Astrocyte (in vitro differentiated cells and primary cell): ENCODE measurements around the gene APBB2. TPM values are rescaled to one million over a fixed set of nuclear protein-coding genes. Genes with fewer than 3 reads are reported as not detected.

Experiments
- DNase-seq: peaks from one replicate; pipeline ENCODE4 v3.0.0-alpha.2; 2010; ENCODE audit warnings: low read depth
- FAIRE-seq: peaks from 2 replicates; lab custom pipeline; 2011; peaks lifted over from hg19 to GRCh38; lab: Jason Lieb, UNC
- H2AFZ ChIP-seq: 2 replicates; pipeline ENCODE4 v1.6.0; 2012; ENCODE audit warnings: low read depth, low read length, inconsistent platforms
- H3K27ac ChIP-seq: 2 replicates; pipeline ENCODE4 v1.5.1; 2011; ENCODE audit warnings: low read depth, low read length, inconsistent platforms
- H3K27me3 ChIP-seq: 2 replicates; pipeline ENCODE4 v1.6.0; 2011; ENCODE audit warnings: low read length, inconsistent platforms; ENCODE audit not compliant: insufficient read depth
- H3K36me3 ChIP-seq: 2 replicates; pipeline ENCODE4 v1.5.1; 2011; ENCODE audit warnings: low read length, inconsistent platforms; ENCODE audit not compliant: insufficient read depth
- H3K4me1 ChIP-seq: 2 replicates; pipeline ENCODE4 v1.5.1; 2011; ENCODE audit warnings: low read length, inconsistent platforms; ENCODE audit not compliant: insufficient read depth
- H3K4me2 ChIP-seq: 2 replicates; pipeline ENCODE4 v1.6.0; 2012; ENCODE audit warnings: low read length, inconsistent platforms
- H3K4me3 ChIP-seq: 2 replicates; pipeline ENCODE4 v1.5.1; 2011; ENCODE audit warnings: low read depth, mild to moderate bottlenecking, low read length, inconsistent platforms; ENCODE audit not compliant: insufficient read depth
- H3K79me2 ChIP-seq: 2 replicates; pipeline ENCODE4 v1.6.0; 2012; ENCODE audit warnings: mild to moderate bottlenecking, low read length, inconsistent platforms; ENCODE audit not compliant: insufficient read depth
- H3K9ac ChIP-seq: 2 replicates; pipeline ENCODE4 v1.6.0; 2012; ENCODE audit warnings: mild to moderate bottlenecking, low read length, inconsistent platforms
- H3K9me3 ChIP-seq: 2 replicates; pipeline ENCODE4 v1.5.1; 2012; ENCODE audit warnings: low read depth, mild to moderate bottlenecking, low read length, inconsistent platforms; ENCODE audit not compliant: insufficient read depth
- H4K20me1 ChIP-seq: 2 replicates; pipeline ENCODE4 v1.6.0; 2012; ENCODE audit warnings: low read length, inconsistent platforms; ENCODE audit not compliant: insufficient read depth
- H3K27ac Mint-ChIP-seq: one replicate; pipeline ENCODE4 v1.8.0; 2021; ENCODE audit warnings: mild to moderate bottlenecking, mixed read lengths; ENCODE audit not compliant: unreplicated experiment
- H3K27me3 Mint-ChIP-seq: one replicate; pipeline ENCODE4 v1.8.0; 2021; ENCODE audit warnings: low read depth, mixed read lengths; ENCODE audit not compliant: unreplicated experiment
- H3K36me3 Mint-ChIP-seq: one replicate; pipeline ENCODE4 v1.8.0; 2021; ENCODE audit warnings: low read depth, mixed read lengths; ENCODE audit not compliant: unreplicated experiment
- H3K4me1 Mint-ChIP-seq: one replicate; pipeline ENCODE4 v1.8.0; 2021; ENCODE audit warnings: low read depth, mixed read lengths; ENCODE audit not compliant: unreplicated experiment
- H3K4me3 Mint-ChIP-seq: one replicate; pipeline ENCODE4 v1.8.0; 2021; ENCODE audit warnings: mild to moderate bottlenecking, moderate library complexity, mixed read lengths; ENCODE audit not compliant: unreplicated experiment
- H3K9me3 Mint-ChIP-seq: one replicate; pipeline ENCODE4 v1.8.0; 2021; ENCODE audit warnings: mild to moderate bottlenecking, mixed read lengths; ENCODE audit not compliant: unreplicated experiment
- EZH2 ChIP-seq: IDR thresholded peaks from 2 replicates; pipeline ENCODE4 v1.6.1; 2012; ENCODE audit warnings: mild to moderate bottlenecking, low read length, inconsistent platforms; ENCODE audit not compliant: insufficient read depth
- total RNA-seq: library from RNA; stranded (reverse); gene quantifications from 2 replicates; pipeline ENCODE4 v1.2.1, GENCODE V29; 2021
- TF ChIP-seq, protein P1 (sequence below): IDR thresholded peaks from 2 replicates; pipeline ENCODE4 v1.5.1; 2011; ENCODE audit warnings: low read depth, mild to moderate bottlenecking, inconsistent platforms, low read length, moderate library complexity; ENCODE audit not compliant: insufficient read depth

APBB2 gene
- total RNA-seq, 1 donor from 2014 or later, result 173 TPM

DNA sequence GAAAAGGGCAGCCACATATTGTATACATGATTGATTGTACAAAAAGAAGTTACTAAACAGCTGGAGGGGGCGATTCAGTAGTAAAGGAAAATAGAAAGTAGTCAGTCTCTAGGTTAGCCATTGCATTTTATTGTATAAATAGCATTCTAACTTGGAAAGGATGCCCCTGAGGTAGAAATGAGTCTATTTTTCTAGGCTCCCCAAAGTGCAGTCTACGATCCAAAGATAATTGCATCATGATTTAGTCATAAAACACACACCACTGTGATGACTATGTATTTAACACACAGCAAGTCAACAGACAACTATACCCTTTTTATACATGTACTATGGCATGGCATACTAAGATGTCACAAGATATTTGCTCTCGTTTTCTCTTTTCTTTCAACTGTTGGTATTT lies 204.9 kb downstream of the APBB2 start:
- peaks cover 35% of the 10 kb centered on the region for H3K79me2 ChIP-seq
- H3K4me3 ChIP-seq, result no peak overlapping the region
- peak; percentile 69 for DNase-seq
- H3K4me3 Mint-ChIP-seq, result no peak overlapping the region
- peak overlapping the region; percentile 61 for H3K4me2 ChIP-seq
- peak; percentile 78 for FAIRE-seq
- peaks cover 4% of the 10 kb centered on the region for H4K20me1 ChIP-seq
- H3K27ac ChIP-seq, result peak overlapping the region; percentile 51
- H3K36me3 Mint-ChIP-seq, result peaks cover 29% of the 10 kb centered on the region
- H2AFZ ChIP-seq, result no peak overlapping the region
- peaks cover 8% of the 10 kb centered on the region for H3K4me1 ChIP-seq
- peak overlapping the region; percentile 7 for H3K9ac ChIP-seq
- peaks cover 40% of the 10 kb centered on the region for H3K4me1 Mint-ChIP-seq
- no peaks in the 10 kb centered on the region for H3K9me3 ChIP-seq
- no peaks in the 10 kb centered on the region for H3K27me3 ChIP-seq
- peaks cover 9% of the 10 kb centered on the region for H3K36me3 ChIP-seq
- H3K27ac Mint-ChIP-seq, result no peak overlapping the region
- H3K9me3 Mint-ChIP-seq, result no peaks in the 10 kb centered on the region
- no peak for TF ChIP-seq EZH2
- TF ChIP-seq, protein P1, sequence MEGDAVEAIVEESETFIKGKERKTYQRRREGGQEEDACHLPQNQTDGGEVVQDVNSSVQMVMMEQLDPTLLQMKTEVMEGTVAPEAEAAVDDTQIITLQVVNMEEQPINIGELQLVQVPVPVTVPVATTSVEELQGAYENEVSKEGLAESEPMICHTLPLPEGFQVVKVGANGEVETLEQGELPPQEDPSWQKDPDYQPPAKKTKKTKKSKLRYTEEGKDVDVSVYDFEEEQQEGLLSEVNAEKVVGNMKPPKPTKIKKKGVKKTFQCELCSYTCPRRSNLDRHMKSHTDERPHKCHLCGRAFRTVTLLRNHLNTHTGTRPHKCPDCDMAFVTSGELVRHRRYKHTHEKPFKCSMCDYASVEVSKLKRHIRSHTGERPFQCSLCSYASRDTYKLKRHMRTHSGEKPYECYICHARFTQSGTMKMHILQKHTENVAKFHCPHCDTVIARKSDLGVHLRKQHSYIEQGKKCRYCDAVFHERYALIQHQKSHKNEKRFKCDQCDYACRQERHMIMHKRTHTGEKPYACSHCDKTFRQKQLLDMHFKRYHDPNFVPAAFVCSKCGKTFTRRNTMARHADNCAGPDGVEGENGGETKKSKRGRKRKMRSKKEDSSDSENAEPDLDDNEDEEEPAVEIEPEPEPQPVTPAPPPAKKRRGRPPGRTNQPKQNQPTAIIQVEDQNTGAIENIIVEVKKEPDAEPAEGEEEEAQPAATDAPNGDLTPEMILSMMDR, result no peak
- no peaks in the 10 kb centered on the region for H3K27me3 Mint-ChIP-seq

DNA sequence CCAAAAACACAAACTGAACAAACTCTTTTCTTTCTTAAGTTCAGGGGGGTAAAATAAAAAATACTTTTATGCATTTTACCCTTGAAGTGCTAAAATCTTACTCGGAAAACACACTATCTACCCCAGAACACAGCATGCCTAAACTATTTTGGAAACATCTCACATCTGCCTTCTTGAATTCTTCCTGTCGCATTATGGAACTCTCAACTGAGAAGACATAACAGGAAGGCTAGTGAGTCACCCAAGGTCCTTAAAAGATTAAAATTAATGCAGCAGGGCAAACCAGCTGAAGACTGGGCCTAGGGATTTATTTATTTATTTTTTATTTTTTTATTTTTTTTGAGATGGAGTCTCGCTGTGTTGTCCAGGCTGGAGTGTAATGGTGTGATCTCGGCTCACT lies 208.2 kb downstream of the APBB2 start:
- Histone ChIP-seq H3K9me3 (no peaks in the 10 kb centered on the region), H3K4me2 (no peak overlapping the region), H3K79me2 (peaks cover 41% of the 10 kb centered on the region), H3K36me3 (no peaks in the 10 kb centered on the region), H3K4me1 (peaks cover 4% of the 10 kb centered on the region), H3K27ac (no peak overlapping the region), H4K20me1 (peaks cover 4% of the 10 kb centered on the region), H3K27me3 (no peaks in the 10 kb centered on the region), H2AFZ (no peak overlapping the region), H3K9ac (no peak overlapping the region), H3K4me3 (no peak overlapping the region)
- Mint-ChIP-seq H3K27ac (no peak overlapping the region), H3K36me3 (peaks cover 34% of the 10 kb centered on the region), H3K9me3 (no peaks in the 10 kb centered on the region), H3K27me3 (no peaks in the 10 kb centered on the region), H3K4me1 (peaks cover 21% of the 10 kb centered on the region), H3K4me3 (no peak overlapping the region)
- TF ChIP-seq, protein P1, result no peak
- TF ChIP-seq EZH2, result no peak
- DNase-seq, result peak; percentile 42
- FAIRE-seq, result no peak

DNA sequence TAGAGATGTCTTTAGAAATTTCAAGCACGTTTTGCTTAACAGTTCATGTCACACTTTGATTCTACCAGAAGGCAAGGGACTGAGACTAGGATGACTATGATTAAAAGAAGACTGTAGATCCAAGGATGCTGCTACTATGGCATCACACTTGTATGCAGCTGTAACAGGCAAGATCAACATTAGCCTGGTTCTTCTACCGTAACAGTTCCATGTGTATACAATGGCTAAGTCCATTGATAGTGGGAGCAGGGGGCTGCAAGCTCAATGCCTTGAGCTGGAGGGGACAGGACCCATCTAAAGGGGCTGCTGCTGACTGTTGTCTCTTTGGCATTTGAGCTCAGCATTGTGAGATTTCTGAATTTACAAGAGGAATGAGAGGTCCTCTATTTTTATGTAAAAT lies 212.0 kb downstream of the APBB2 start:
- H3K27me3 ChIP-seq, result no peaks in the 10 kb centered on the region
- no peak overlapping the region for H3K4me3 ChIP-seq
- no peaks in the 10 kb centered on the region for H3K36me3 ChIP-seq
- H3K27ac Mint-ChIP-seq, result no peak overlapping the region
- TF ChIP-seq, protein P1, result no peak
- no peak for TF ChIP-seq EZH2
- no peak overlapping the region for H3K9ac ChIP-seq
- peaks cover 16% of the 10 kb centered on the region for H3K4me1 ChIP-seq
- H2AFZ ChIP-seq, result no peak overlapping the region
- H3K36me3 Mint-ChIP-seq, result peaks cover 35% of the 10 kb centered on the region
- H3K27me3 Mint-ChIP-seq, result no peaks in the 10 kb centered on the region
- no peaks in the 10 kb centered on the region for H4K20me1 ChIP-seq
- H3K4me1 Mint-ChIP-seq, result peaks cover 28% of the 10 kb centered on the region
- H3K27ac ChIP-seq, result no peak overlapping the region
- no peak overlapping the region for H3K4me2 ChIP-seq
- DNase-seq (no peak), FAIRE-seq (no peak)
- no peak overlapping the region for H3K4me3 Mint-ChIP-seq
- no peaks in the 10 kb centered on the region for H3K9me3 ChIP-seq
- H3K9me3 Mint-ChIP-seq, result no peaks in the 10 kb centered on the region
- H3K79me2 ChIP-seq, result peaks cover 45% of the 10 kb centered on the region
